GM04503 (cell line): Measurements from ENCODE around the gene TFDP2.
"Not testable (repeated sequence)": the region's sequence is repeated elsewhere in the genome, so short reads cannot be mapped to it uniquely, and the experiment has no call there.

Source experiments
- DNase-seq: peaks from one replicate; pipeline ENCODE4 v3.0.0-alpha.2; 2012; ENCODE audit warnings: low read depth

TFDP2 gene

DNA sequence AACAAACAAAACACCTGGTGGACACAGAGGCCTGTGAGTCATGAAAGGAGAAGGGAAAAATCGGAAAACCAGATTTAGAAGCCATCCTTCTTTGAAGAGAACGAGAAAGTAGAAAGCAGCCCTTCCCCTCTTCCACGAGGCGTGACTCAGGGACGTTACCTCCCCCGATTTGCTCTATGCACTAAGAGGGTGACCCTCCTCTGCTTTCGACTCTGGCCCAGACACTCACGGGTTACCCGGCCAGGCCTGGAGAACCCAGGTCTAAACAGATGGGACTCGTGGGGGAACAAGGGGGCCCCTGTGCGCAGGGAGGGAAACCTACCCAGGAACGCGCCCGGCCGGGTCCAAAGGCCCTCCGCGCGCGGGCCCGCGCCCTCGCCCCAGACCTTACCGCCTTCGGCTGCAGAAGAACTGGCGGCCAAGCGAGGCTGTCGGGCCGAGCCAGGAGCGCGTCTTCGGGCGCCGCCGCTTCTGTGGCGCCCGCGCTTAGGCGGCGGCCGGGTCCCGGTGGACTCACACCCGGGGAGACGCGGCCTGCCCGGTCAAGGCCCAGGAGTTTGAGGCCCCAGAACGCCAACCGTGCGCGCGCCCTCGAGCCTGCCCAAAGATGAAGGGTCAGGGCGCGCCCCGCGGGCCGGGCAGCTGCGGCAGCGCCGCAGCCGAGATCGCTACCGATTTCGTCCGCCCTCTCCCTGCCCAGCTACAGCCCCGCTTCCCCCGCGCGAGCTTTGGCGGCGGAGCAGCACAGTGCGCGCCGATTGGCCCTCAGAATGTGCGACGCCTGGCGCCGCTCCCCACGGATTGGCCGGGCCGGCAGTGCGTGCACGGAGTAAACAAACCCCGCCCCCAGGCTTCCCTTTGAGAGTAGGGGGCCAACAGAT, at the start of gene TFDP2:
TFDP2 (minus strand) TSS at position 753 of the 881 bp plus-strand sequence. CDS start 47,795 bp downstream, outside the sequence.
- peak; percentile 46 for DNase-seq

DNA sequence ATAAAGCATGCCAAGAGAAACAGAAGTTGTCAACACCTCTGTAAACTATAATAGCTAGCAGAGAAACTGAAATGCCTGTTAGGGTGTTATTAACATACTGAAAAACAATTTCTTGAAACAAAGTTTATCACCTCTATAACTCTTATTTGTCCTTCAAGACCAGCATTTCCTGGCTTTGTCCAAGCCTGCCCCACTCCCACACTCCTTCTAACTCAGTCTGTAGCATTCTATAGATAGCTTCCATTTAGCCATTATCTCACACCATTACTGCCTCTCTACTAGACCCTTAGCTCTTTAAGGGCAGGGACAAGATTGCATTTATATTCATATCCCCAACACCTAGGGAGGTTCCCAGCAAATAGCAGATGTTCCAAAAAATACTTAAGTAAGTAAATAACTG, 39.5 kb upstream of the TFDP2 start:
- no peak for DNase-seq

DNA sequence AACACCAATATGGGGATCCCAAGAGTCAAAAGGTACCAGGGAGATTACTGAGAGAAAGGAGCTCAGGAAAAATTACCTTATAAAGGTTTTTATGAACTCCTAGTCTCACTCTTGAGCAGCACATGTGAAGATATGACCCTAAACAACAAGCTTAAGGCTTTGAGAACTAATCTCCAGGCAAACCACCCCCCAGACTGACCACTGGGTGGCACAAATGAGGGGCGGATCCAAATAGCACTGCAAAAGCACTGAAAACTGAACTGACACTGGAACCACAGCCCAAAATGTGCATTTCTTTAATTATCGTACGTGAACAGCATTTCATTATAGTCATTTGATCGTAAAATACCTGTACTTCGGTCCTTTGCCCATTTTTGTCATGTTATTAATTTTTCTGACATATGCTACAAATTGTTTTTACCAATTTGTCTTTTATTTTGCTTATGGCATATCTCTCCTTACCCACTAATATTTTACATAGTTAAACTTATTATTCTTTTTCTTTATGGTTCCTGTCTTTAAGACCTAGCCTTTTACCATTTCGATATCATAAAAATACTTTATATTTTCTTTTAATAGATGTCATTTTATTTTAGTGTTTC, 31.5 kb upstream of the TFDP2 start:
- DNase-seq: no peak

GRCh38 chr3:142175478-142175877, 26.1 kb upstream of the TFDP2 start:
- DNase-seq: no peak

DNA sequence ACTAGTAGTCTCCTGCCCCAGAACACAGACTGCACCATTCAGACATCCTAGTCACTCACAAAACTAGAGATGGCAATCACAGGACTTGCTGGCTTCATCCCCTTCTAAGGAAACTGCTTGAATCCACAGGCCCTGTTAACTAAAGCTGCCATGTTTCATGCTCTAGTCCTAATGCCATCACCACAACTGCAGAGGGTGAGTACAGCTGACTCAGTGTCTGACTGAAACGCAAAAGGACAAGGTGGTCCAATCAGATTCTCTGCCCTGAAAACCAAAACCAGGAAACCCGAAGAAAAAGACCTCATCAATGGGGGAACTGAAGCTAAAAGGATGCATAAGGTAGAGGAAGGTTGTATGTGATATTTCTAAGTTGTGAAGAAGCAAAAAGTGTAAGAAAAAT, 25.2 kb upstream of the TFDP2 start:
- DNase-seq: no peak

GRCh38 chr3:142168514-142168913, 19.2 kb upstream of the TFDP2 start:
- no peak for DNase-seq

DNA sequence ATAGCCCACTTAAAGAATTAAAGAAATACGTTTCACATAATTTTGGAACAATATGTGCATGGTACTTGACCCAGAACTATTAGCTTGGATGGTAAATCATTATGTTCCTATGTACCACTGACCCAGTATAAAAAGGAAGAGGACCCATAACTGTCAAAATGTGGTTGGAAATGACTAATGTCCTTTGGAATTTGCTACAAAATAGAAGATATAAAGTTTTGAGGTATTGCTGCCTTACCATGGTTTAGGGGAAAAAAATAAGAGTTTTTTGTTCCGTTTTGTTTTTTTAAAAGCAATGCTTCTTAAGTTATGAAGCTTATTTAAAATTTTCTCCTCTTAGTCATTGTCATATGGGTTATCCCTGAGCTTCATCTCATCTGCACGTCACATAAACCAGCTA, 15.8 kb upstream of the TFDP2 start:
- DNase-seq: no peak

GRCh38 chr3:142159083-142159740, 9.9 kb upstream of the TFDP2 start:
- DNase-seq: no peak

- no peak for DNase-seq
Measured at GRCh38 chr3:142154186-142154585, 4.8 kb upstream of the TFDP2 start.

DNA sequence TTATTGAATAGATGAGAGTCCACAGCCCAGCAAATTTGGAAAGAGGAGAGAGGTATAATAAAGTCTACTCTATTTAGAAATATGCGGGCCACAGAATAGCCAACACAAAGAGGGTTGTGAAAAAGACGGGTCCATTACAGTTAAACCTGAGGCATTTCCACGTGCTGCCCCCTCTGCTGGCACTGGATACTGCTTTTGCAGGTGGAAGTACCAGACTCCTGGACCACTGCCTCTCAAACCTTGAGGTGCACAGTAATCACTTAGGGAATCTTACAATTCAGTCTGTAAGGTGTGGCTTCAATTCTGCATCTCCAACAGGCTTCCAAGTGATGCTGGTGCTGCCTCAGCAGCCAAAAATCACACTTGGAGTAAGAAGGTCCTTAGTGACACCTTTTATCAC, 3.0 kb upstream of the TFDP2 start:
- DNase-seq: no peak

- no peak for DNase-seq
Measured at GRCh38 chr3:142151828-142152227, 2.5 kb upstream of the TFDP2 start.

DNA sequence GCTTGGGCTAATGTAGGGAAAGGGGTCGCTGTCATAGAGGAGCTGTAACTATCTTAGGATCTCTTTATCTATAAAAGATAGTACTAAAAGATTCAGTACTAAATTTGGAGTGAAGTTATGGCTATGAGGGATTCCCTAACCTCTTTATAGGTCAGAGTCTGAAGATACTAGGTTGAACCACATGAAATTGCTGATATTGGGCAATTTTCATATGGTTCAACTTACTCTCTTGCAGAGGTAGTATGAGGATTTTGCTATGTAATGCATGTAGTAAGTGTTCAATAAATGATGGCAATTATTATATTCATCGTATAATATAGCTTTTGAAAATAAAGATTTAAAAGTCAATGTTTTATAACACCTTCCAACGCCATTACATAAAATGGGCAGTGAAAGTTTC, 1.9 kb upstream of the TFDP2 start:
- DNase-seq: no peak

DNA sequence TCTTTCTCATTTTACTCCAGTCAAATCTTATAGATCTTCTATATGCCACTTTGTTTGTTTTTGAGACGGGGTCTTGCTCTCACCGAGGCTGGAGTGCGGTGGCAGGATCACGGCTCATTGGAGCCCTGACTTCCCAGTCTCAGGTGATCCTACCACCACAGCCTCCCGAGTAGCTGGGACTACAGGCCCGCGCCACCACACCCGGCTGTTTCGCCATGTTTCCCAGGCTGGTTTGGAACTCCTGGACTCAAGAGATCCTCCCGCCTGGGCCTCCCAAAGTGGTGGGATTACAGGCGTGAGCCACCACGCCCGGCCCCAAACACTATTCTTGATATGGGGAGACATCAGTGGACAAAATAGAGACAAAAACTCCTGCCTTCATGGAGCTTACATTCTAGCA, 927 bp upstream of the TFDP2 start:
- no peak for DNase-seq

GRCh38 chr3:142149673-142149992, 289 bp upstream of the TFDP2 start:
- no peak for DNase-seq

- no peak for DNase-seq
Measured at GRCh38 chr3:142148044-142148791, 1.1 kb downstream of the TFDP2 start.

- DNase-seq: not testable (repeated sequence)
Measured at GRCh38 chr3:142144587-142144986, 4.8 kb downstream of the TFDP2 start.

DNA sequence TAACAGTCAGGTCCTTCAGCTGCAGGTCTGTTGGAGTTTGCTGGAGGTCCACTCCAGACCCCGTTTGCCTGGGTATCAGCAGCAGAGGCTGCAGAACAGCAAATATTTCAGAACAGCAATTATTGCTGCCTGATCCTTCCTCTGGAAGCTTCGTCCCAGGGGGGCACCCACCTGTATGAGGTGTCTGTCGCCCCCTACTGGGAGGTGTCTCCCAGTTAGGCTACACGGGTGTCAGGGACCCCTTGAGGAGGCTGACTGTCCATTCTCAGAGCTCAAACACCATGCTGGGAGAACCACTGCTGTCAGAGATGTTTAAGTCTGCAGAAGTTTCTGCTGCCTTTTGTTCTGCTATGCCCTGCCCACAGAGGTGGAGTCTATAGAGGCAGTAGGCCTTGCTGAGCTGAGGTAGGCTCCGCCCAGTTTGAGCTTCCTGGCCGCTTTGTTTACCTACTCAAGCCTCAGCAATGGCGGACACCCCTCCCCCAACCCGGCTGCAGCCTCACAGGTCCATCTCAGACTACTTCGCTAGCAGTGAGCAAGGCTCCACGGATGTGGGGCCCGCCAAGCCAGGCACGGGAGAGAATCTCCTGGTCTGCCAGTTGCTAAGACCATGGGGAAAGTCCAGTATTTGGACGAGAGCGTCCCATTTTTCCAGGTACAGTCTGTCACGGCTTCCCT, 8.6 kb downstream of the TFDP2 start:
- DNase-seq: not testable (repeated sequence)

- not testable (repeated sequence) for DNase-seq
Measured at GRCh38 chr3:142137089-142137488, 12.3 kb downstream of the TFDP2 start.

GRCh38 chr3:142134799-142135325, 14.5 kb downstream of the TFDP2 start:
- DNase-seq: no peak

- DNase-seq: no peak
Measured at GRCh38 chr3:142129516-142130171, 19.7 kb downstream of the TFDP2 start.
